H1 (cell line): ENCODE results near the gene KBTBD12. TPM values are rescaled to one million over a fixed set of nuclear protein-coding genes. Genes with fewer than 3 reads are reported as not detected.
A peak's percentile ranks its signal among the peaks of the same experiment; 100 is the strongest.

Experiments used
- CTCF ChIA-PET: fragments of 300-600 bp; sonication (Branson Sonifier 250); formaldehyde crosslinking; loops from one replicate; lab custom pipeline; 2021; ENCODE audit not compliant: partially characterized antibody; lab: Charles Lee
- POLR2A ChIA-PET: fragments of 300-600 bp; sonication (Branson Sonifier 250); formaldehyde crosslinking; loops from one replicate; lab custom pipeline; 2021; ENCODE audit warnings: inconsistent platforms; ENCODE audit not compliant: partially characterized antibody; lab: Charles Lee
- DNase-seq, 2 experiments: peaks; one replicate each; pipeline versions ENCODE4 v3.0.0 to v3.0.0-alpha.2; 2010 to 2022; ENCODE audit warnings: low spot score in 2 of 2, low read depth in 1 of 2, mixed read lengths in 1 of 2
- FAIRE-seq: peaks from 2 replicates; lab custom pipeline; 2011; peaks lifted over from hg19 to GRCh38; lab: Jason Lieb, UNC
- H2AFZ ChIP-seq: 2 replicates; pipeline ENCODE4 v1.8.1; 2012; ENCODE audit warnings: low read length, inconsistent platforms
- H2AK5ac ChIP-seq: 2 replicates; pipeline ENCODE4 v1.6.1; 2013; ENCODE audit warnings: low read depth, low read length
- H2BK120ac ChIP-seq: replicated peaks from 2 replicates; pipeline ENCODE3; 2013; ENCODE audit warnings: low read depth, low read length, inconsistent platforms
- H2BK12ac ChIP-seq: 2 replicates; pipeline ENCODE4 v1.6.1; 2013; ENCODE audit warnings: low read depth, low read length
- H2BK15ac ChIP-seq: 2 replicates; pipeline ENCODE4 v1.6.1; 2013; ENCODE audit warnings: low read length
- H2BK20ac ChIP-seq: 2 replicates; pipeline ENCODE4 v1.6.1; 2013; ENCODE audit warnings: low read length
- H2BK5ac ChIP-seq: 2 replicates; pipeline ENCODE4 v1.6.1; 2013; ENCODE audit warnings: low read depth, low read length
- H3K14ac ChIP-seq: 2 replicates; pipeline ENCODE4 v1.6.1; 2013; ENCODE audit warnings: inconsistent platforms; ENCODE audit not compliant: insufficient read length
- H3K18ac ChIP-seq: 2 replicates; pipeline ENCODE4 v1.6.1; 2013; ENCODE audit warnings: low read length; ENCODE audit errors: extremely low read depth
- H3K23ac ChIP-seq: 2 replicates; pipeline ENCODE4 v1.6.1; 2013; ENCODE audit warnings: inconsistent platforms; ENCODE audit not compliant: insufficient read length
- H3K23me2 ChIP-seq: 2 replicates; pipeline ENCODE4 v1.6.1; 2013; ENCODE audit warnings: low read depth, low read length
- H3K27ac ChIP-seq: 2 replicates; pipeline ENCODE4 v1.6.1; 2011; ENCODE audit warnings: low read depth, low read length, inconsistent platforms
- H3K27me3 ChIP-seq, 4 experiments: replicated peaks in 1 of 4; 1 replicate in 1 of 4; 2 replicates in 3 of 4; pipeline versions ENCODE4 v1.6.1 to v1.8.1; 2011 to 2013; ENCODE audit warnings: low read length in 3 of 4, mild to moderate bottlenecking in 3 of 4, inconsistent platforms in 2 of 4, mixed read lengths in 2 of 4, moderate library complexity in 1 of 4; ENCODE audit not compliant: control insufficient read depth in 3 of 4, insufficient read depth in 3 of 4; ENCODE audit errors: extremely low read depth in 1 of 4
- H3K36me3 ChIP-seq, 4 experiments: 2 replicates each; pipeline versions ENCODE4 v1.6.1 to v1.8.1; 2011 to 2013; ENCODE audit warnings: mild to moderate bottlenecking in 4 of 4, low read length in 3 of 4, moderate library complexity in 2 of 4, control low read depth in 1 of 4, inconsistent platforms in 1 of 4; ENCODE audit not compliant: insufficient read depth in 4 of 4, control insufficient read depth in 2 of 4
- H3K4ac ChIP-seq: replicated peaks from 2 replicates; pipeline ENCODE3; 2013; ENCODE audit warnings: low read length, low read depth, mixed read lengths, inconsistent platforms; ENCODE audit not compliant: insufficient read length
- H3K4me1 ChIP-seq, 4 experiments: replicated peaks in 1 of 4; 1 replicate in 1 of 4; 2 replicates in 3 of 4; pipeline versions ENCODE4 v1.6.1 to v1.8.1; 2011 to 2013; ENCODE audit warnings: low read length in 3 of 4, inconsistent platforms in 2 of 4, mixed read lengths in 1 of 4; ENCODE audit not compliant: insufficient read depth in 4 of 4, control insufficient read depth in 3 of 4
- H3K4me2 ChIP-seq, 2 experiments: 2 replicates each; pipeline versions ENCODE4 v1.6.1 to v1.8.1; 2011 to 2013; ENCODE audit warnings: low read depth in 2 of 2, low read length in 2 of 2, control low read depth in 1 of 2, inconsistent platforms in 1 of 2, mild to moderate bottlenecking in 1 of 2; ENCODE audit not compliant: insufficient read depth in 1 of 2
- H3K4me3 ChIP-seq, 4 experiments: fragments of 200-600, 300-600 bp in 1 of 4; sonication (generic), shearing (Covaris generic), sonication (Bioruptor Twin) in 1 of 4; 2 replicates each; pipeline versions ENCODE4 v1.5.1 to v1.8.1; 2011 to 2016; ENCODE audit warnings: low read length in 4 of 4, low read depth in 3 of 4, control low read depth in 2 of 4, inconsistent platforms in 2 of 4, mild to moderate bottlenecking in 2 of 4, mixed read lengths in 1 of 4, moderate library complexity in 1 of 4; ENCODE audit not compliant: insufficient read depth in 2 of 4; ENCODE audit errors: extremely low read depth in 1 of 4
- H3K56ac ChIP-seq: replicated peaks from 2 replicates; pipeline ENCODE3; 2013; ENCODE audit warnings: low read depth, mild to moderate bottlenecking, mixed read lengths, low read length, inconsistent platforms; ENCODE audit not compliant: insufficient read length
- H3K79me1 ChIP-seq: 2 replicates; pipeline ENCODE4 v1.6.1; 2013; ENCODE audit warnings: low read depth, low read length, control low read depth
- H3K79me2 ChIP-seq, 2 experiments: 2 replicates each; pipeline versions ENCODE4 v1.6.1 to v1.8.1; 2012 to 2013; ENCODE audit warnings: low read length in 2 of 2, mild to moderate bottlenecking in 2 of 2, inconsistent platforms in 1 of 2; ENCODE audit not compliant: insufficient read depth in 2 of 2, control insufficient read depth in 1 of 2
- H3K9ac ChIP-seq, 4 experiments: replicated peaks in 1 of 4; 1 replicate in 1 of 4; 2 replicates in 3 of 4; pipeline versions ENCODE4 v1.6.1 to v1.8.1; 2011 to 2013; ENCODE audit warnings: low read depth in 3 of 4, low read length in 3 of 4, control low read depth in 2 of 4, mild to moderate bottlenecking in 2 of 4, moderate library complexity in 2 of 4, inconsistent platforms in 1 of 4; ENCODE audit errors: extremely low read depth in 1 of 4
- H3K9me3 ChIP-seq, 2 experiments: 2 replicates each; pipeline versions ENCODE4 v1.6.1 to v1.8.1; 2012 to 2013; ENCODE audit warnings: mild to moderate bottlenecking in 2 of 2, moderate library complexity in 2 of 2, control low read depth in 1 of 2, inconsistent platforms in 1 of 2, low read depth in 1 of 2, low read length in 1 of 2, mixed read lengths in 1 of 2; ENCODE audit not compliant: insufficient read depth in 2 of 2
- H4K20me1 ChIP-seq, 2 experiments: replicated peaks in 1 of 2; 2 replicates each; pipeline versions ENCODE3 to v1.8.1; 2011 to 2013; ENCODE audit warnings: inconsistent platforms in 2 of 2, low read length in 2 of 2, mild to moderate bottlenecking in 1 of 2; ENCODE audit not compliant: insufficient read depth in 2 of 2, control insufficient read depth in 1 of 2
- H4K5ac ChIP-seq: 2 replicates; pipeline ENCODE4 v1.6.1; 2013; ENCODE audit warnings: low read length, low read depth, mixed read lengths, inconsistent platforms; ENCODE audit not compliant: insufficient read length
- H4K8ac ChIP-seq: 2 replicates; pipeline ENCODE4 v1.8.0; 2013; ENCODE audit warnings: mild to moderate bottlenecking, moderate library complexity, low read length, inconsistent platforms; ENCODE audit not compliant: insufficient read depth; ENCODE audit errors: extremely low read depth
- H4K91ac ChIP-seq: replicated peaks from 2 replicates; pipeline ENCODE3; 2013; ENCODE audit warnings: low read length, mixed read lengths, inconsistent platforms; ENCODE audit not compliant: insufficient read length
- JUN ChIP-seq: IDR thresholded peaks from 2 replicates; pipeline ENCODE4 v1.6.1; 2011; ENCODE audit warnings: low read depth, mild to moderate bottlenecking, improper control_type of control experiment, low read length
- RAD21 ChIP-seq, 2 experiments: IDR thresholded peaks in 1 of 2; conservative IDR thresholded peaks in 1 of 2; 2 replicates each; pipeline ENCODE4 v1.6.1; 2011; ENCODE audit warnings: low read depth in 2 of 2, low read length in 2 of 2, improper control_type of control experiment in 1 of 2, inconsistent platforms in 1 of 2, mild to moderate bottlenecking in 1 of 2, moderate library complexity in 1 of 2
- RBBP5 ChIP-seq: IDR thresholded peaks from 2 replicates; pipeline ENCODE4 v1.7.1; 2012; ENCODE audit warnings: low read depth, mild to moderate bottlenecking, inconsistent platforms, low read length, moderate library complexity, borderline replicate concordance
- SP1 ChIP-seq: IDR thresholded peaks from 2 replicates; pipeline ENCODE4 v1.6.1; 2011; ENCODE audit warnings: low read depth, low read length
- WGBS, 2 experiments: shearing (Covaris generic) in 1 of 2; methylation state at CpG; one replicate each; pipeline versions ENCODE4 v1.1.6 to v1.1.7; 2013 to 2015; ENCODE audit warnings: low lambda C conversion rate in 2 of 2, mixed read lengths in 2 of 2, inconsistent platforms in 1 of 2, low coverage in 1 of 2, missing lambda C conversion rate in 1 of 2; ENCODE audit not compliant: insufficient replicate concordance in 2 of 2, insufficient coverage in 1 of 2, insufficient read length in 1 of 2; ENCODE audit errors: extremely low coverage in 1 of 2, missing lambda C conversion rate in 1 of 2; 5-methylcytosine and 5-hydroxymethylcytosine counted together
- polyA plus RNA-seq, 7 experiments: library from polyadenylated mRNA; depleted of rRNA in 3 of 7; stranded (reverse) in 5 of 7; unstranded in 2 of 7; fragments of >200 nt in 5 of 7; fragments of 200-250 nt in 2 of 7; gene quantifications; 1 replicate in 5 of 7; 2 replicates in 1 of 7; 4 replicates in 1 of 7; pipeline versions ENCODE4 v1.2.1 to v1.2.3, GENCODE V29; 2011 to 2013; ENCODE audit warnings: missing spikeins in 2 of 7, mixed read lengths in 2 of 7
- total RNA-seq: library from RNA; stranded (reverse); fragmentation: NEBNext Ultra II Directional; extraction: Animal tissue kit (Norgen Biotek cat#: 25700); gene quantifications from 2 replicates; pipeline ENCODE4 v1.2.1, GENCODE V29; 2021

The KBTBD12 gene
- total and polyA plus RNA-seq, 2 of the 8 experiments (the other 6 are each of a cell fraction or from before 2014, with no cell fraction given) = 0.33 to 0.63 TPM

GRCh38 chr3:127970966-127971592 is 56.0 kb downstream of the KBTBD12 start:
- no peak overlapping the region for H4K8ac ChIP-seq
- H3K23me2 ChIP-seq = no peaks in the 10 kb centered on the region
- H2BK20ac ChIP-seq = no peak overlapping the region
- H2BK5ac ChIP-seq = no peak overlapping the region
- no peak overlapping the region for H2BK15ac ChIP-seq
- no peak overlapping the region for H3K14ac ChIP-seq
- no peaks in the 10 kb centered on the region for H3K79me1 ChIP-seq
- H3K4ac ChIP-seq = no peak overlapping the region
- ChIA-PET CTCF (interaction anchor here (0.5 to 2.3 kb wide), 21 partner anchors 8 to 334 kb away, joined by 3 to 19 read pairs (median 3); no protein-coding TSS in a partner anchor), POLR2A (no interaction called here)
- H3K18ac ChIP-seq = no peak overlapping the region
- no peaks in the 10 kb centered on the region for H3K9me3 ChIP-seq
- no peak overlapping the region for H2AK5ac ChIP-seq
- H4K91ac ChIP-seq = no peak overlapping the region
- no peaks in the 10 kb centered on the region for H3K36me3 ChIP-seq
- DNase-seq (no peak), FAIRE-seq (peak; percentile 87)
- no peak overlapping the region for H2BK120ac ChIP-seq
- H3K9ac ChIP-seq = no peak overlapping the region
- WGBS, 2 experiments = 61% methylated on average over 4 of the region's 4 CpGs; no CpG with 5 or more reads in 1 of the 2 experiments
- H3K4me2 ChIP-seq = no peak overlapping the region
- H4K20me1 ChIP-seq = no peaks in the 10 kb centered on the region
- no peak overlapping the region for H3K23ac ChIP-seq
- no peak overlapping the region for H4K5ac ChIP-seq
- H3K27me3 ChIP-seq = peaks cover 0 to 1% (median 0%) of the 10 kb centered on the region in 4 experiments; a peak in 2 of 7 replicates
- no peaks in the 10 kb centered on the region for H3K79me2 ChIP-seq
- H3K27ac ChIP-seq = no peak overlapping the region
- no peak overlapping the region for H3K4me3 ChIP-seq
- no peak overlapping the region for H2BK12ac ChIP-seq
- 0 out of 2 replicates have a peak overlapping the region, but pooled peaks have one; percentile 28 for H2AFZ ChIP-seq
- no peak overlapping the region for H3K56ac ChIP-seq
- H3K4me1 ChIP-seq = no peaks in the 10 kb centered on the region
- TF ChIP-seq JUN = no peak
- no peak for TF ChIP-seq SP1
- no peak for TF ChIP-seq RBBP5
- TF ChIP-seq RAD21 (IDR thresholded peaks at IDR 0.05 in 1 of 2, conservative IDR thresholded peaks at IDR 0.05 in 1 of 2; ENCODE audit: low read depth in 2 of 2, low read length in 2 of 2) = peak; percentile 79 to 85
